H1 (cell line): ENCODE results near the gene KRT75. TPM values are rescaled to one million over a fixed set of nuclear protein-coding genes. Genes with fewer than 3 reads are reported as not detected.

ENCODE experiments used
- CTCF ChIA-PET: fragments of 300-600 bp; sonication (Branson Sonifier 250); formaldehyde crosslinking; loops from one replicate; lab custom pipeline; 2021; ENCODE audit not compliant: partially characterized antibody; lab: Charles Lee
- POLR2A ChIA-PET: fragments of 300-600 bp; sonication (Branson Sonifier 250); formaldehyde crosslinking; loops from one replicate; lab custom pipeline; 2021; ENCODE audit warnings: inconsistent platforms; ENCODE audit not compliant: partially characterized antibody; lab: Charles Lee
- DNase-seq, 2 experiments: peaks; one replicate each; pipeline versions ENCODE4 v3.0.0 to v3.0.0-alpha.2; 2010 to 2022; ENCODE audit warnings: low spot score in 2 of 2, low read depth in 1 of 2, mixed read lengths in 1 of 2
- FAIRE-seq: peaks from 2 replicates; lab custom pipeline; 2011; peaks lifted over from hg19 to GRCh38; lab: Jason Lieb, UNC
- H2AFZ ChIP-seq: 2 replicates; pipeline ENCODE4 v1.8.1; 2012; ENCODE audit warnings: low read length, inconsistent platforms
- H2AK5ac ChIP-seq: 2 replicates; pipeline ENCODE4 v1.6.1; 2013; ENCODE audit warnings: low read depth, low read length
- H2BK120ac ChIP-seq: replicated peaks from 2 replicates; pipeline ENCODE3; 2013; ENCODE audit warnings: low read depth, low read length, inconsistent platforms
- H2BK12ac ChIP-seq: 2 replicates; pipeline ENCODE4 v1.6.1; 2013; ENCODE audit warnings: low read depth, low read length
- H2BK15ac ChIP-seq: 2 replicates; pipeline ENCODE4 v1.6.1; 2013; ENCODE audit warnings: low read length
- H2BK20ac ChIP-seq: 2 replicates; pipeline ENCODE4 v1.6.1; 2013; ENCODE audit warnings: low read length
- H2BK5ac ChIP-seq: 2 replicates; pipeline ENCODE4 v1.6.1; 2013; ENCODE audit warnings: low read depth, low read length
- H3K14ac ChIP-seq: 2 replicates; pipeline ENCODE4 v1.6.1; 2013; ENCODE audit warnings: inconsistent platforms; ENCODE audit not compliant: insufficient read length
- H3K18ac ChIP-seq: 2 replicates; pipeline ENCODE4 v1.6.1; 2013; ENCODE audit warnings: low read length; ENCODE audit errors: extremely low read depth
- H3K23ac ChIP-seq: 2 replicates; pipeline ENCODE4 v1.6.1; 2013; ENCODE audit warnings: inconsistent platforms; ENCODE audit not compliant: insufficient read length
- H3K23me2 ChIP-seq: 2 replicates; pipeline ENCODE4 v1.6.1; 2013; ENCODE audit warnings: low read depth, low read length
- H3K27ac ChIP-seq: 2 replicates; pipeline ENCODE4 v1.6.1; 2011; ENCODE audit warnings: low read depth, low read length, inconsistent platforms
- H3K27me3 ChIP-seq, 4 experiments: replicated peaks in 1 of 4; 1 replicate in 1 of 4; 2 replicates in 3 of 4; pipeline versions ENCODE4 v1.6.1 to v1.8.1; 2011 to 2013; ENCODE audit warnings: low read length in 3 of 4, mild to moderate bottlenecking in 3 of 4, inconsistent platforms in 2 of 4, mixed read lengths in 2 of 4, moderate library complexity in 1 of 4; ENCODE audit not compliant: control insufficient read depth in 3 of 4, insufficient read depth in 3 of 4; ENCODE audit errors: extremely low read depth in 1 of 4
- H3K36me3 ChIP-seq, 4 experiments: 2 replicates each; pipeline versions ENCODE4 v1.6.1 to v1.8.1; 2011 to 2013; ENCODE audit warnings: mild to moderate bottlenecking in 4 of 4, low read length in 3 of 4, moderate library complexity in 2 of 4, control low read depth in 1 of 4, inconsistent platforms in 1 of 4; ENCODE audit not compliant: insufficient read depth in 4 of 4, control insufficient read depth in 2 of 4
- H3K4ac ChIP-seq: replicated peaks from 2 replicates; pipeline ENCODE3; 2013; ENCODE audit warnings: low read length, low read depth, mixed read lengths, inconsistent platforms; ENCODE audit not compliant: insufficient read length
- H3K4me1 ChIP-seq, 4 experiments: replicated peaks in 1 of 4; 1 replicate in 1 of 4; 2 replicates in 3 of 4; pipeline versions ENCODE4 v1.6.1 to v1.8.1; 2011 to 2013; ENCODE audit warnings: low read length in 3 of 4, inconsistent platforms in 2 of 4, mixed read lengths in 1 of 4; ENCODE audit not compliant: insufficient read depth in 4 of 4, control insufficient read depth in 3 of 4
- H3K4me2 ChIP-seq, 2 experiments: 2 replicates each; pipeline versions ENCODE4 v1.6.1 to v1.8.1; 2011 to 2013; ENCODE audit warnings: low read depth in 2 of 2, low read length in 2 of 2, control low read depth in 1 of 2, inconsistent platforms in 1 of 2, mild to moderate bottlenecking in 1 of 2; ENCODE audit not compliant: insufficient read depth in 1 of 2
- H3K4me3 ChIP-seq, 4 experiments: fragments of 200-600, 300-600 bp in 1 of 4; sonication (generic), shearing (Covaris generic), sonication (Bioruptor Twin) in 1 of 4; 2 replicates each; pipeline versions ENCODE4 v1.5.1 to v1.8.1; 2011 to 2016; ENCODE audit warnings: low read length in 4 of 4, low read depth in 3 of 4, control low read depth in 2 of 4, inconsistent platforms in 2 of 4, mild to moderate bottlenecking in 2 of 4, mixed read lengths in 1 of 4, moderate library complexity in 1 of 4; ENCODE audit not compliant: insufficient read depth in 2 of 4; ENCODE audit errors: extremely low read depth in 1 of 4
- H3K56ac ChIP-seq: replicated peaks from 2 replicates; pipeline ENCODE3; 2013; ENCODE audit warnings: low read depth, mild to moderate bottlenecking, mixed read lengths, low read length, inconsistent platforms; ENCODE audit not compliant: insufficient read length
- H3K79me1 ChIP-seq: 2 replicates; pipeline ENCODE4 v1.6.1; 2013; ENCODE audit warnings: low read depth, low read length, control low read depth
- H3K79me2 ChIP-seq, 2 experiments: 2 replicates each; pipeline versions ENCODE4 v1.6.1 to v1.8.1; 2012 to 2013; ENCODE audit warnings: low read length in 2 of 2, mild to moderate bottlenecking in 2 of 2, inconsistent platforms in 1 of 2; ENCODE audit not compliant: insufficient read depth in 2 of 2, control insufficient read depth in 1 of 2
- H3K9ac ChIP-seq, 4 experiments: replicated peaks in 1 of 4; 1 replicate in 1 of 4; 2 replicates in 3 of 4; pipeline versions ENCODE4 v1.6.1 to v1.8.1; 2011 to 2013; ENCODE audit warnings: low read depth in 3 of 4, low read length in 3 of 4, control low read depth in 2 of 4, mild to moderate bottlenecking in 2 of 4, moderate library complexity in 2 of 4, inconsistent platforms in 1 of 4; ENCODE audit errors: extremely low read depth in 1 of 4
- H3K9me3 ChIP-seq, 2 experiments: 2 replicates each; pipeline versions ENCODE4 v1.6.1 to v1.8.1; 2012 to 2013; ENCODE audit warnings: mild to moderate bottlenecking in 2 of 2, moderate library complexity in 2 of 2, control low read depth in 1 of 2, inconsistent platforms in 1 of 2, low read depth in 1 of 2, low read length in 1 of 2, mixed read lengths in 1 of 2; ENCODE audit not compliant: insufficient read depth in 2 of 2
- H4K20me1 ChIP-seq, 2 experiments: replicated peaks in 1 of 2; 2 replicates each; pipeline versions ENCODE3 to v1.8.1; 2011 to 2013; ENCODE audit warnings: inconsistent platforms in 2 of 2, low read length in 2 of 2, mild to moderate bottlenecking in 1 of 2; ENCODE audit not compliant: insufficient read depth in 2 of 2, control insufficient read depth in 1 of 2
- H4K5ac ChIP-seq: 2 replicates; pipeline ENCODE4 v1.6.1; 2013; ENCODE audit warnings: low read length, low read depth, mixed read lengths, inconsistent platforms; ENCODE audit not compliant: insufficient read length
- H4K8ac ChIP-seq: 2 replicates; pipeline ENCODE4 v1.8.0; 2013; ENCODE audit warnings: mild to moderate bottlenecking, moderate library complexity, low read length, inconsistent platforms; ENCODE audit not compliant: insufficient read depth; ENCODE audit errors: extremely low read depth
- H4K91ac ChIP-seq: replicated peaks from 2 replicates; pipeline ENCODE3; 2013; ENCODE audit warnings: low read length, mixed read lengths, inconsistent platforms; ENCODE audit not compliant: insufficient read length
- BRCA1 ChIP-seq: IDR thresholded peaks from 2 replicates; pipeline ENCODE4 v1.6.1; 2012; ENCODE audit warnings: low read depth, low read length, improper control_type of control experiment
- RBBP5 ChIP-seq: IDR thresholded peaks from 2 replicates; pipeline ENCODE4 v1.7.1; 2012; ENCODE audit warnings: low read depth, mild to moderate bottlenecking, inconsistent platforms, low read length, moderate library complexity, borderline replicate concordance
- SAP30 ChIP-seq: fragments of 300-600 bp; sonication (generic); IDR thresholded peaks from 2 replicates; pipeline ENCODE4 v1.7.1; 2012; ENCODE audit warnings: low read length, moderate library complexity, mild to moderate bottlenecking, inconsistent platforms; ENCODE audit not compliant: insufficient read depth, insufficient replicate concordance
- SIN3A ChIP-seq, 2 experiments: IDR thresholded peaks in 1 of 2; conservative IDR thresholded peaks in 1 of 2; 2 replicates each; pipeline ENCODE4 v1.6.1; 2011 to 2012; ENCODE audit warnings: low read length in 2 of 2, improper control_type of control experiment in 1 of 2, low read depth in 1 of 2, mild to moderate bottlenecking in 1 of 2
- SUZ12 ChIP-seq: fragments of 200-600 bp; sonication (generic); IDR thresholded peaks from 2 replicates; pipeline ENCODE4 v1.6.1; 2012; ENCODE audit warnings: mild to moderate bottlenecking, inconsistent platforms, low read length, moderate library complexity, mixed read lengths
- WGBS, 2 experiments: shearing (Covaris generic) in 1 of 2; methylation state at CpG; one replicate each; pipeline versions ENCODE4 v1.1.6 to v1.1.7; 2013 to 2015; ENCODE audit warnings: low lambda C conversion rate in 2 of 2, mixed read lengths in 2 of 2, inconsistent platforms in 1 of 2, low coverage in 1 of 2, missing lambda C conversion rate in 1 of 2; ENCODE audit not compliant: insufficient replicate concordance in 2 of 2, insufficient coverage in 1 of 2, insufficient read length in 1 of 2; ENCODE audit errors: extremely low coverage in 1 of 2, missing lambda C conversion rate in 1 of 2; 5-methylcytosine and 5-hydroxymethylcytosine counted together
- polyA plus RNA-seq, 7 experiments: library from polyadenylated mRNA; depleted of rRNA in 3 of 7; stranded (reverse) in 5 of 7; unstranded in 2 of 7; fragments of >200 nt in 5 of 7; fragments of 200-250 nt in 2 of 7; gene quantifications; 1 replicate in 5 of 7; 2 replicates in 1 of 7; 4 replicates in 1 of 7; pipeline versions ENCODE4 v1.2.1 to v1.2.3, GENCODE V29; 2011 to 2013; ENCODE audit warnings: missing spikeins in 2 of 7, mixed read lengths in 2 of 7
- total RNA-seq: library from RNA; stranded (reverse); fragmentation: NEBNext Ultra II Directional; extraction: Animal tissue kit (Norgen Biotek cat#: 25700); gene quantifications from 2 replicates; pipeline ENCODE4 v1.2.1, GENCODE V29; 2021

The KRT75 gene
- total and polyA plus RNA-seq, 2 of the 8 experiments (the other 6 are each of a cell fraction or from before 2014, with no cell fraction given), result not detected

DNA sequence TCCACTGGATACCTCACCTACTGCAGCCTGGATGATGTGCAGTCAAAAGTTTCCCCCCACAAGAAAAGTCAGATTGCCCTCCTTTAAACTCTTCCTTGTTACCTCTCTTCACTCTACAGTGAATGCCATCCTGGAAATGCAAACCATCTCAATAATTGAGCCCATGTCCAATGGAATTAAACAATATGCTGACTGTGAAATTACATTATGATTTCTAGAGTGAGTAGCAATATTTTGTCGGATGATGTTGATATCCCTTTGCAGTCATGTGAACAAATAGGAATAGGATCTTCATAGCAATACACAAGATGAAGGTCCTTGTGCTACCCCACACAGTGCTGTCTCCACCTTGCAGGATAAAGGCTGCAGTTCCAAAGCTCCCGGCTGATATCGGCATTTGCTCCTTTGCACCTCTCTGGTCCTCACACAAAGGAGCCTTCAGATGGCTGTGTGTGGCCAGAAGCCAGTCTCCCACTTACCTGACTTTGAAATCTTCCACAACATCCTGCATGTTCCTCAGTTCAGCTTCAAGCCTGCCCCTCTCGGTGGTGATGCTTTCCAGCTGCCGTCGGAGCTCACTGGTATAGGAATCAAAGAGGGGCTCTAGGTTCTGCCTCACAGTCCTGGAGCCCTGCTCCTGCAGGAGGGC is 1.5 kb downstream of the KRT75 start:
- no peak overlapping the region for H4K8ac ChIP-seq
- H3K4me2 ChIP-seq, result no peak overlapping the region
- H3K27me3 ChIP-seq, result no peaks in the 10 kb centered on the region; a peak in 1 of 7 replicates
- no peak overlapping the region for H3K23ac ChIP-seq
- DNase-seq (no peak), FAIRE-seq (no peak)
- no peak overlapping the region for H2BK15ac ChIP-seq
- H4K5ac ChIP-seq, result no peak overlapping the region
- no peak overlapping the region for H2BK120ac ChIP-seq
- no peak overlapping the region for H4K91ac ChIP-seq
- H3K18ac ChIP-seq, result no peak overlapping the region
- no peak overlapping the region for H2BK5ac ChIP-seq
- no peak for TF ChIP-seq SUZ12
- TF ChIP-seq SIN3A (conservative IDR thresholded peaks at IDR 0.05 in 1 of 2, IDR thresholded peaks at IDR 0.05 in 1 of 2; ENCODE audit: low read depth in 1 of 2, low read length in 2 of 2), result no peak
- TF ChIP-seq SAP30, result no peak
- TF ChIP-seq RBBP5, result no peak
- no peak for TF ChIP-seq BRCA1
- 93% methylated on average over 6 of the region's 6 CpGs; no CpG with 5 or more reads in 1 of the 2 experiments for WGBS, 2 experiments
- H4K20me1 ChIP-seq, result no peaks in the 10 kb centered on the region
- no peak overlapping the region for H3K14ac ChIP-seq
- H3K23me2 ChIP-seq, result no peaks in the 10 kb centered on the region
- H2AFZ ChIP-seq, result no peak overlapping the region
- H3K27ac ChIP-seq, result no peak overlapping the region
- ChIA-PET CTCF (interaction anchor here (1.5 to 5.3 kb wide), 4 partner anchors 9 to 211 kb away, joined by 3 to 23 read pairs (median 8); no protein-coding TSS in a partner anchor), POLR2A (no interaction called here)
- H3K9me3 ChIP-seq, result no peaks in the 10 kb centered on the region
- no peaks in the 10 kb centered on the region for H3K4me1 ChIP-seq
- H2AK5ac ChIP-seq, result no peak overlapping the region
- no peak overlapping the region for H2BK12ac ChIP-seq
- no peak overlapping the region for H2BK20ac ChIP-seq
- H3K56ac ChIP-seq, result no peak overlapping the region
- no peaks in the 10 kb centered on the region for H3K79me2 ChIP-seq
- H3K4ac ChIP-seq, result no peak overlapping the region
- no peak overlapping the region for H3K9ac ChIP-seq
- H3K79me1 ChIP-seq, result no peaks in the 10 kb centered on the region
- no peak overlapping the region for H3K4me3 ChIP-seq
- no peaks in the 10 kb centered on the region for H3K36me3 ChIP-seq
